Frontal cortex (tissue), 4 donors: Measurements from ENCODE around the gene PPME1. TPM values are rescaled to one million over a fixed set of nuclear protein-coding genes. Genes with fewer than 3 reads are reported as not detected.

Experiments used
- DNase-seq, 2 donors: peaks; one replicate each; pipeline ENCODE4 v3.0.0; 2012; ENCODE audit warnings: low spot score in 2 of 2
- FAIRE-seq: peaks from 2 replicates; lab custom pipeline; 2012; peaks lifted over from hg19 to GRCh38; lab: Jason Lieb, UNC
- total RNA-seq: library from RNA; depleted of rRNA; stranded (reverse); fragments of >200 nt; gene quantifications from one replicate; pipeline ENCODE4 v1.2.3, GENCODE V29; 2014
- donor health status: control.
- donor health status: control.
- donor health status: control.

Gene PPME1
- total RNA-seq, 1 donor from 2014 or later = 45.7 TPM

- FAIRE-seq = no peak
Observed at GRCh38 chr11:74154620-74155281, 16.3 kb upstream of the PPME1 start.

GRCh38 chr11:74157169-74157568 lies 13.9 kb upstream of the PPME1 start:
- DNase-seq = no peak
- FAIRE-seq = no peak

More at GRCh38 chr11:74154620-74155281, 16.3 kb upstream of the PPME1 start:
- DNase-seq = no peak

- DNase-seq = no peak
- no peak for FAIRE-seq
Observed at GRCh38 chr11:74159642-74160041, 11.4 kb upstream of the PPME1 start.

GRCh38 chr11:74162681-74163467 lies 8.2 kb upstream of the PPME1 start:
- DNase-seq = no peak
- no peak for FAIRE-seq

GRCh38 chr11:74168838-74169237 lies 2.3 kb upstream of the PPME1 start:
- FAIRE-seq (no peak), DNase-seq (no peak)

GRCh38 chr11:74169738-74170458 lies 1.2 kb upstream of the PPME1 start:
- DNase-seq = no peak
- no peak for FAIRE-seq

- no peak for FAIRE-seq
- no peak for DNase-seq
Observed at GRCh38 chr11:74171630-74171968, 510 bp downstream of the PPME1 start.

GRCh38 chr11:74171997-74172396 lies 908 bp downstream of the PPME1 start:
- no peak for DNase-seq
- FAIRE-seq = no peak

- DNase-seq = no peak
- no peak for FAIRE-seq
Observed at GRCh38 chr11:74175920-74176319, 4.8 kb downstream of the PPME1 start.

- FAIRE-seq = no peak
- peak in 1 of 2 donors; percentile 11 for DNase-seq
Observed at GRCh38 chr11:74179234-74180052, 8.4 kb downstream of the PPME1 start.

- FAIRE-seq = no peak
Observed at GRCh38 chr11:74182635-74183034, 11.5 kb downstream of the PPME1 start.

GRCh38 chr11:74185285-74185684 lies 14.2 kb downstream of the PPME1 start:
- FAIRE-seq (no peak), DNase-seq (no peak)

More at GRCh38 chr11:74182635-74183034, 11.5 kb downstream of the PPME1 start:
- DNase-seq = no peak

- FAIRE-seq (no peak), DNase-seq (no peak)
Observed at GRCh38 chr11:74185695-74186094, 14.6 kb downstream of the PPME1 start.

GRCh38 chr11:74195828-74196227 lies 24.7 kb downstream of the PPME1 start:
- DNase-seq (no peak), FAIRE-seq (no peak)

GRCh38 chr11:74196781-74197486 lies 25.8 kb downstream of the PPME1 start:
- DNase-seq = no peak
- FAIRE-seq = no peak

- FAIRE-seq (no peak), DNase-seq (no peak)
Observed at GRCh38 chr11:74203966-74204365, 32.9 kb downstream of the PPME1 start.

- DNase-seq (no peak), FAIRE-seq (no peak)
Observed at GRCh38 chr11:74204701-74205100, 33.6 kb downstream of the PPME1 start.

GRCh38 chr11:74205181-74205580 lies 34.1 kb downstream of the PPME1 start:
- FAIRE-seq (no peak), DNase-seq (no peak)

GRCh38 chr11:74206746-74207145 lies 35.7 kb downstream of the PPME1 start:
- no peak for FAIRE-seq

More at GRCh38 chr11:74206746-74207145, 35.7 kb downstream of the PPME1 start:
- no peak for DNase-seq
